GM10248 (cell line): ENCODE measurements around the gene OR9Q1.
"Not testable (repeated sequence)": the region's sequence is repeated elsewhere in the genome, so short reads cannot be mapped to it uniquely, and the experiment has no call there.

ENCODE experiments used
- CTCF ChIA-PET: fragments of 300-600 bp; sonication (Branson Sonifier 250); formaldehyde crosslinking; extraction: SDS; loops from one replicate; lab custom pipeline; 2021; ENCODE audit warnings: antibody characterized with exemption; lab: Yijun Ruan, JAX
- POLR2A ChIA-PET: fragments of 350-650 bp; sonication (Branson Sonifier 250); formaldehyde crosslinking; extraction: SDS; loops from one replicate; lab custom pipeline; 2020; ENCODE audit warnings: antibody characterized with exemption; lab: Yijun Ruan, JAX
- DNase-seq: peaks from one replicate; pipeline ENCODE4 v3.0.0; 2012; ENCODE audit errors: extremely low spot score
- CTCF ChIP-seq: IDR thresholded peaks from 2 replicates; pipeline ENCODE4 v1.5.1; 2012; ENCODE audit warnings: mild to moderate bottlenecking, low read depth; ENCODE audit errors: extremely low read depth, missing control alignments, control extremely low read depth

The OR9Q1 gene

GRCh38 chr11:58199271-58199670, 175.6 kb downstream of the OR9Q1 start:
- DNase-seq: no peak
- CTCF ChIA-PET: no interaction called here
- POLR2A ChIA-PET: no interaction called here
- no peak for TF ChIP-seq CTCF

DNA sequence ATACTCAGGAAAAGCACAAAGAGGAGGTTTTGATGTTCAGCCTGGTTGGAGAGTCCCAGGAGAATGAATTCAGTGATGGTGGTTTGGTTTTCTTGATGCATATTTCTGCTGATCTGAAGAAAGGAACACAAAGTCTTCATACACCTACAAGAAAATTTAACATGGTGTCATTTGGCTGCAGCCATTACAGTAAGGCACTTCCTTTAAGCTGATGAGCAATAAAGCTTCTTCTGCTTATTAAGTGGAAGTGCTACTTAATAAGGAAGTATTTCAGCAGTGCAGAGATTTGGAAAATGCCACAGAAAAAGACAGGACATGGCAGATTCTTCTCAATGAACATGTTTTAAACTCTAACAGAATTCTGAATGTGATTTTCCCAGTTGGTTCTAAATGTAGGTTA, 180.4 kb downstream of the OR9Q1 start, which contains the start of gene OR1S2:
Gene OR1S2, minus strand, starts transcription at position 101 of the 400 bp plus-strand sequence. Its CDS starts 0 bp downstream, at position 101.
- POLR2A ChIA-PET: no interaction called here
- no peak for DNase-seq
- no peak for TF ChIP-seq CTCF
- CTCF ChIA-PET: no interaction called here

DNA sequence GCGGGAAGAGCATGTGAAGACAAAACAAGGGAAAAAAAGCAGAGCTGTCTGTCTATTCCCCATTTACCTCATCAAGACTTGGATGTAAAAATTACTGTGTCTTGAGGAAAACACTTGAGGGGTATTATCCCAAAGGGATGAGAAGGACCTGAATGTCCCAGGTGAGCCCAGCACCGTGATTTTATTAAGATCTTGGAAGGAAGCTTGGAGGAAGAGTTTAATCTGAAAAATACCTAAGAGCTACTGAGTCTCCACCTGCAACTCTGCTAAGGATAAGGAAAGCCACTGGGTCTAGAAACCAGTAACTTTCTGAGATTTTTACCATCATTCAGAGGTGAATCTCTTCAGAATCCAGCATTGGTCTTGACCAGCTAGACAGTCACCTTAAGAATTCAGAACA, 188.7 kb downstream of the OR9Q1 start, which contains the start of gene OR1S1:
Gene OR1S1, plus strand, starts transcription at position 301 of the 400 bp plus-strand sequence.
- POLR2A ChIA-PET, DNase-seq, CTCF ChIA-PET: not testable (repeated sequence)

DNA sequence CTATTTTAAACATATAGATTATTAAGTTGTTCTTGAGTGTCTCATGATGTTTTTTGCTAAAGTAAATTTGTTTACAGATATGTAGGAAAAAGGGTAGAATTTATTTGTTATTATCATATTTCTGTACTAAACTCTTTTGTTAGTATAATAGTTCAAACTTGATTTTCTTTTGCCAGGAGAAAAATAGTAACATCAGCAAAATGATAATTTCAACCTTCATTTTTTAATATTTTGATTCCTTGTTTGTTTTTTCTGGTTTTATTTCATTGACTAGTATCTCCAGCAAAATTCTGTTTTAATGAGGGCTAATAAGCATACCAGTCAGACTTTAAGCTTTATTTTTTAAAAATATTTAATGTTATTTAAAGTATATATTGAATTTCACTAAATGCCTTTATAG, 192.8 kb downstream of the OR9Q1 start:
- DNase-seq: no peak
- POLR2A ChIA-PET: no interaction called here
- TF ChIP-seq CTCF: no peak
- CTCF ChIA-PET: no interaction called here

- CTCF ChIA-PET: no interaction called here
- POLR2A ChIA-PET: no interaction called here
- no peak for TF ChIP-seq CTCF
- no peak for DNase-seq
Measured at GRCh38 chr11:58222721-58223120, 199.0 kb downstream of the OR9Q1 start.

DNA sequence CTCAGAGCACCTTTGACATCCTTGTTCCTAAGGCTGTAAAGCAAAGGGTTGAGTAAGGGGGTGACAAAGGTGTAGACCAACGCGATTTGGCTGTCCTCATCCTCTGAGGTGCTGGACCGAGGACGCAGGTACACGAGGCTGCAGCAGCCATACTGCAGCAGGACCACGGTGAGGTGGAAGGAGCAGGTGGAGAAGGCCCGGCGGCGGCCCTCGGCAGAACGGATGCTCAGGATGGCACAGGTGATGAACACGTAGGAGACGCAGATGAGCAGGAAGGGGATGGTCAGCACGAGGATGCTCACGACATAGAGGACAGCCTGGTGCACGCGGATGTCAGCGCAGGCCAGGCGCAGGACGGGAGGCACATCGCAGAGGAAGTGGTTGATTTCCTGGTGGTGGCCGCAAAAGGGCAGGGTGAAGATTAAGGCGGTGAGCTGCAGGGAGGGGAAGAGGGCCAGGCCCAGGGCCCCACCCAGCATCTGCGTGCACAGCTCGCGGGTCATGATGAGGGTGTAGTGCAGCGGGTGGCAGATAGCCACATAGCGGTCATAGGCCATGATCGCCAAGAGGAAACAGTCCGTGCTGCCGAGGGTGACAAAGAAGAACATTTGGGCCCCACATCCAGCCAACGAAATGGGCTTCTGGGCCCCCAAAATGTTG, 204.4 kb downstream of the OR9Q1 start:
- TF ChIP-seq CTCF: no peak
- POLR2A ChIA-PET: no interaction called here
- CTCF ChIA-PET: interaction anchor here (1.4 kb wide), 1 partner anchor 10 kb away, joined by 3 read pairs; no protein-coding TSS in a partner anchor
- DNase-seq: no peak
